ENCODE results near the gene FGFBP2.

DNA sequence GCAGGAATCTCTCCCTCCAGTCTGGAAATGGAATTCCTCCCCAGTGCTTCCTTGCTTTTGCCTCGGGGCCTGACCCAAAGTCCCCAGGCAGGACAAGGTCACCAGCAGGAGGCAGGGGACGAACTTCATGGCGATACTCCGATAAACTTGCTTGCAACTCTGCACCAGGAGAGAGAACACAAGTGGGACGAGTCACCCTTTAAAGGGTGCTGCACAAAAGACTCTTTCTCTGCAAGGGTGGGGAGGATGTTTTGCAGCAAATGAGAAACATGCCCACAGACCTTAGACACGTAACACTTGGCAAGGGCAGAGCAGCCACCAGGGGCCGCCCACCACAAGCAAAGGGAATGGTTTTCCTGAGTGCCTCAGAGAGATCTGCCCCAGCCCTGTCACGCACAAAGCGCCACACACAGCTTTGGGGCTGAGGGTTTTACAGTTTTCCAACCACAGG, at the start of gene FGFBP2:
- TF ChIP-seq EZH2 (IDR thresholded peaks at IDR 0.05; ENCODE audit: low read depth) (no peak), CTCF (conservative IDR thresholded peaks at IDR 0.05) (peak; percentile 28; the same call in 1 of the 2 replicates)

All from PC-9 (cell line).